T follicular helper cell (primary cell): ENCODE measurements around the gene SLX9.

Source experiments
- DNase-seq: peaks from one replicate; pipeline ENCODE4 v3.0.0-alpha.2; 2020; ENCODE audit warnings: low read depth

Gene SLX9

DNA sequence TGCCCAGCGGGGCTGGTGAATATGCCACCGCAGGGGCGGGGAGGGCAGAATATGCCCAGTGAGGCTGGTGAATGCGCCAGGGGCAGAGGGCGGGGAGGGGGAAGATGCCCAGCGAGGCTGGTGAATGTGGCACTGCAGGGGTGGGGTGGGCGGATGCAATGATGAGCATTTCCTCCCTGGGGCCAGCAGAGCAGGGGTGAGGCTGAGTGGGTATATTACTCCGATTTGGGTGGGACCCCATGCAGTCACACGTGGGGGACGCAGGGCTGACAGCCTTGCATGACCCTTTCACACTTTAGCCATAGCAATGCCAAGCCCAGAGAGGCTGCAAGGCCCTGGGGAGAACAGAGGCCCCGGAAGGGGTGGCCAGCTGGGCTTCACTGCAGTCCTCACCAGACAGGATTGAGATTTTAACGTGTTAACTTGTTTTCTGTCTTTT, 9.3 kb upstream of the SLX9 start:
- peak; percentile 50 for DNase-seq

DNA sequence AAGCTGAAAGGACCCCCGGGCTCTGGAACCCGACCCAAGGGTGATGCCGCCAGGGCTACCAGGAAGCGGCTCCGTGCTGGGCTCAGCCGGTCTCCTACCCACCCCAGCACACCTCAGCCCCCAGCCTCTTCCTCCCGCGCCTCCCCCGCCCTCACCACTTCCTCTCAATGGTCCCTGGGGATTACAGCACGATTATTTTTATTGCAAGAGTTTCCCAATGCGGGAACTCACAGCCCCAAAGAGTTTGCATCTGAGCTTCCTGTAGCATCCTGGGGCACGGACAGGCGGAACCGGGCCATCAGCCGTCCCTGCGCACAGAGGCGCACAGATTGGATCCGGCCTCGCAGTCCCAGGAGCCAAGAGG, 8.7 kb upstream of the SLX9 start:
- DNase-seq: no peak

DNA sequence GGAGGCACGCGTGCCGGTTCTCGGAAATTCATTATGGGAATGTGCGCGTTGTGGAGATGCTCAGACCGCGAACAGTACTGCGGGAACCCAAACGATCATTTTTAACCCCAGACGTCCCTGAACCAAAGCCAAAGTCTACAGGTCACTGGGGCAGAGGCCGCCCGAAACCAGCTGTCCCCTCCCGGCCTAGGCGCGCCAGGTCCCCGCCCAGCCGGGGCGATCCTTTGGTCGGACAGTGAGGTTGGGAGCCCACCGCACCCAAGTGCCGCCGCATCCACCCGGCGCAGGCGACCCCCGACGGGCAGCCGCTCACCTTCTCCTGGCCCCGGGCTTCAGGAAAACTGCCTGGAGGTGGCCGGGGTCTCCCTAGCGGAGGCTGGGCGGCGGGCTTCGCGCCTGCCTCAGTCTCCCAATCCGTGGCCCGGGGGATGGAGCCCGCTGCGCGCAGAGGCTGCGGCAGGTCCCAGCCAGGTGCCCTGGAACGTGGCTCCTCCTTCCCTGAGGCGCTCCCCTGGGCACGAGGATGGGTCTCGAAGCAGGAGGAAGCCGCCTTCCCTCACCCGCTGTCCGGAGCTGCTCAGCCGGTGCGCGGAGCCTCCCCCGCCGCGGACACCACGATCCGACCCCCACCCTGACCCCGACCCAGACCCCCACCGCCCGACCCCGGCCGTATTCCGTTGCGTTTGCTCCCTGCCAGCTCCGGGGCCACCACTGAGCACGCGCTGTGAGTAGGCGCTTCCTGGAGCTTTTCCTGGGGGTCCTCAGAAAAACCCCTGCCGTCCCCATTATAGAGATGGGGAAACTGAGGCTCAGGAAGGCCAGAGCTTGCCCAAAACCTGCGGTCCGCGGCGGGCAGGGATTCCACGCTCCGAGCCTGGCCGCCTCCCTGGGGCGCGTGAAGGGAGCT, 8.1 kb upstream of the SLX9 start:
- no peak for DNase-seq

DNA sequence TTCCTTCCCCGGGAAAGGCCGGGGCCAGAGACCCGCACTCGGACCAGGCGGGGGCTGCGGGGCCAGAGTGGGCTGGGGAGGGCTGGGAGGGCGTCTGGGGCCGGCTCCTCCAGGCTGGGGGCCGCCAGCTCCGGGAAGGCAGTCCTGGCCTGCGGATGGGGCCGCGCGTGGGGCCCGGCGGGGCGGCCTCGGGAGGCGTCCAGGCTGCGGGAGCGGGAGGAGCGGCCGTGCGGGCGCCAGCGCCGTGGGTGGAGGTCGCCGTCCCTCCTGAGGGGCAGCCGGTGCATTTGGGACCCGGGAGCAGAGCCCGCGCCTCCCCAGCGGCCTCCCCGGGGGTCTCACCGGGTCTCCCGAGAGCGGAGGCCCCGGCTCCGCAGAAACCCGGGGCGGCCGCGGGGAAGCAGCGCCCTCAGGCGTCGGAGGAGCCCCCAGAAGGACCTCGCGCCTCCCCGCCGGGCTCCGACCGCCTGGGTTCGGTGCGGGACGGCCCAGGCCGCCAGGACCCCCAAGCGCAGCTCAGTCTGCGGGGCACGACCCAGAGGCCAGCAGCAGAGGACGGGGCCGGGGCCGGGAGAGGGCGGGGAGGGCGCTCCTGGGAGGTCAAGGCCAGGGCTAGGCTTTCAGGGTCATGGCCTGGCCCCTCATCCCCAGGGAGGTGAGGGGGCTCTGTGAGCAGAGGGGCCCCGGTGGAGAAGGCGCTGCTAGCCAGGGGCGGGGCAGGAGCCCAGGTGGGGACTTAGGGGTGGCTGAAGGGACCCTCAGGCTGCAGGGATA, 7.2 kb upstream of the SLX9 start:
- DNase-seq: peak; percentile 60

DNA sequence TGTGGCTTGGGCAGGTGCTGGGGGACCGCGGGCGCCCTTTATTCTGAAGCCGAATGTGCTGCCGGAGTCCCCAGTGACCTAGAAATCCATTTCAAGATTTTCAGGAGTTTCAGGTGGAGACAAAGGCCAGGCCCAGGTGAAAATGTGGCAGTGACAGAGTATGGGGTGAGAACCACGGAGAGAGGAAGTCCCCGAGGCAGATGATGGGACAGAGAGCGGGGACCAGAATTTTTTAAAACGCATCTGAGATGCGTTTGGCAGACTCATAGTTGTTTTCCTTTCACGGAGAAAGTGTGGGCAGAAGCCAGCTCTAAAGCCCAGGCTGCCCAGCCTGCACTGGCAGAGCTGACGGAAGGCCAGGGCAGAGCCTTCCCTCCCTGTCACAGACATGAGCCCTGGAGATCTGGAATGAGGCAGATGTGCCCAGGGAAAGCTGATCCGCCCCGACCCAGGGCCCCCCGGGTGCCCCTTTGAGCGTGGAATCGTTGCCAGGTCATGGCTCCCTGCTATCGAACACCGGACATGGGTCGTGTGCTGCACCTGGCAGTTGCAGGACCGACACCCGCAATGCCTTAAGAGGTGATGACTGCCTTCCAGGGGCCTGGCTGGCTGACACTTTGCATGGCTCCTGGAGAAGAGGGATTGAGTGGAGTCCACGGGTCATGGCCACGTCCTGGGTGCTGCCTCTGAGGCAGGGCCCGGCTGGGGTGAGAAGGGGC, 6.5 kb upstream of the SLX9 start:
- no peak for DNase-seq

DNA sequence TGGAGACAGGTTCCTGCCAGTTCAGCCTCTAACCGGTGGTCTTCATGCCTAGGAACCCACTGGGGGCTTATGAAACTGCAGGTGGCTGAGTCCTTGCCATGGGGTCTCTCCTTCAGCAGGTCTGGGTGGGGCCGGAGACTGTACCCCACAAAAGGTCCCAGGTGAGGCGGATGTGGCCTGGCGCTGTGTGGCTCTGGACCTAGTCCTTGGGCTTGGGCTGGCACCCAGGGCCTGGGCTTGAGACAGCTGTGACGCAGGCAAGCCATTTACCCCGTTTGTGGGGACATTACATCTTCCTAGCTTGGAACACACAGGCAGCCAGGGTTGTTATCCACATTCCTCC, 5.9 kb upstream of the SLX9 start:
- no peak for DNase-seq

DNA sequence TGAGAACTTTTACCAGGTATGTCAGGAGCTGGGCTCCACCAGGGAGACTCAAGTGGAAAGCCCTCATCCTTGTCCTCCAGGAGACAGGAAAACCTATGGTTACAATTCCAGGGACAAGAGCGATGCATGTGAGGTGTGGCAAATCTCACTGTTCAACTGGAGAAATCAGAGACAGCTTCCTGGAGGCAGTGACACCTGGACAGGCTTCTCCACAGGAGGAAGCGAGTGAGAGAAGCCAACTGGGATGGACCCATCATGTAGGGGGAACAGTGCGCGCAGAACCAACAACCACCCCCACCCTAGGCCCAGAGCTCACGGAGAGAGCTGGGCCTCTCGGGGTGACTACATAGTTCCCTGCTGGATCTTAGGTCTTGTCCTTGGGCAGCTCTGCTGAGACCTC, 5.6 kb upstream of the SLX9 start:
- no peak for DNase-seq

DNA sequence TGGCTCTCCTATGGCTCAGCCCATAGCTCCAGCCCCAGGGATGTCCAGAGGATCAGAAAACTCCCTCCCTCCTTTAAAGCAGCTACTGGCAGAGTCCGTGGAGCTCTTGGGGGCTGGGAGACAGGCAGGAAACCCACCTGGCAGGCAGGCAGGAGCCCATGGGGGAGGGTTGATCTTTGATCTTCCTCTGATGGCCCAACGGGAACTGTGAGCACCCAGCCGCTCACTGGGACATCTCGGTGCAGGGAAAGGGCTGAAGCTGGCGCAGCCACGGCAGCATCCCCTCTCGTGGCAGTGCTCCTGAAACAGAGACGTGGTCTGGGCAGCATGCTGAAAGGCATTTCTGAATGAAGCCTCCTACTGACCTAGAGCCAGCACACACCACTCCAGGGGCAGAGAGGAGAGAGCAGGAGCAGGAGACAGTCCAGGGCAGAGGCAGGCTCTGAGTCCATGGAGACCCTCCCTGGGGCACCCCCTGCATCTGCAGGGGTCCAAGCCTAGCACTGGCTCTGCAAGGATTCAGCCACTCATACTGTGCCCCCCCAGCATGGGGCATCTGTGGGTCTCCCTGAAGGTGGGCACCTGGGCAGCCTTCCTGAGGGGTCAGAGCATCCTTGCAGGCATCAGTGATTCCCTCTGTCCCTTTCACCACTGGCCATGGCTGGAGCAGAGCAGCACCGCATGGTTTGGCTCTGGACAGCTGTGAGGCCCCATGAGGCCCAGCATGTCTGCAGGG, 4.9 kb upstream of the SLX9 start:
- DNase-seq: no peak

DNA sequence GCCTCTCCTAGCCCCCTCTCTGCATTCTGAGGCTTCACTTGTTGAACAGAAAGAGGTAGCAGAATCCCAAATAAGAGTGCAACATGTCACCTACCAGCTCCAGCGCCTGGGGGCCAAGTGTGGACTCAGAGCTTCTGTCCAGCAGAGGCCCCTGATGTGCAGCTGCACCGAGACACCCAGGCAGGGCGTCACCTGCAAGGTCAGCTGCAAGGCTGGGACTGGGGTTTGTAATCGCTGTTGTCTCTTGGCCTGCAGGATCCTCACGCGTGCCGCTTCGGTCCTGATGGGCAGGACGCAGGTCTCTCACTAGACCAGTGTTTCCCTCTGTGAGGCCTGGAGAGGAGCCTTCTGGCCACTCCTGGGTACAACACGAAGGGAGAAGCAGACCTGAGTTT, 4.3 kb upstream of the SLX9 start:
- no peak for DNase-seq

DNA sequence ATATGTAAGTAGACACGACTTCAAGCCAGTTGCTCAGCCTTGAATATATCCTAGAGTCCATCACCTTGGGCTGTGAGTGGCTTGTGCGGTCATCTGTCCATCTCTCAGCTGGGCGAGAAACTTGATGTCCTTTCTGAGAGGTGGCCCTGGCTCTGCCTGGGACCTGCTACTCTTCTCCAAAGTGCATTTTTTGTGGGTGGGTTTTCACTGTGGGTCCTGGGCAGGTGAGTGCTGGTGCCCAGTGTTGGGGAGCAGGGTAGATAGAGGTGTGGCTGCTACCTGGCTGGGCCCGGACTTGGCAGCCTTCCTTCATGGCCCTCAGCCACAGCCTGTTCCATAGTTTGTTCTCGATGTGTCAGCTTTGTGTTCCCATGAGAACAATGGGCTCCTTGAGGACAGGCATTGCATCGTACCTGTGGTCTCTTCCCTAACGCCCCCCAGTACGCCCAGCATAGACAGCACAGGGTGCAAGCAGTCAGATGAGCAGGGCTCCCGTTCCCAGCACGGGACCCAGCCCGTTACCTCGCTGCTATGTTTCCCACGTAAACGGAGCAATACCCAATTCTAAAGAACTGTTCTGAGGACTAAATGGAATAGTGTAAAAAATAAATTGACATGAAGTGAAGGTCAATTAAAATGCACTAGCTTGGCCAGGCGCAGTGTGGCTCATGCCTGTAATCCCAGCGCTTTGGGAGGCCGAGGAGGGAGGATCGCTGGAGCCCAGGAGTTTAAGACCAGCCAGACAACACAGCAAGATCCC, 877 bp upstream of the SLX9 start:
- no peak for DNase-seq

DNA sequence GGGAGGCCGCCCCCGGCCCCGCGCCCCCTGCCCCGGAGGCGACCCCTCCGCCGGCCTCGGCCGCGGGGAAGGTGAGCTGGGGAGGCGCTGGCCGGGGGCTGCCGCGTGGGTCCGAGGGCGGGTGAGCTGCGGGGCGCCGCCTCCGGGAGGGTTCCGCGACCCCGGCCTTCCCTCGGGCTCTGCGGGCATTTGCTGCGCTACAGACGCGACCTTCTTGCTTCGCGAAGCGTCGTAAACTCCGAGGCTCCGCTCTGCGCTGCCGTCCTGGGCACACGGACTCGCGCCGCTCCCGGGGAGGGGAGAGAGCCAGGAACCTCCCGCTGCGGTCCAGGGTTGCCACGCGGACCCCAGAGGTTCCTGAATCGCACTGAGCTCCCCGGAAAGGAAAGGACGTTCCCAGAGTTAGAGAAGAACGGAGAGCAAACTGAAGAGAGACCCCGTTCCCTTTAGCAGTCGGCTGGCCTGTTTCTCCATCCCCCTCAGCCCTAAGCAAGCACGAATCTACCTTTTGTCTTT, 345 bp downstream of the SLX9 start:
- no peak for DNase-seq

DNA sequence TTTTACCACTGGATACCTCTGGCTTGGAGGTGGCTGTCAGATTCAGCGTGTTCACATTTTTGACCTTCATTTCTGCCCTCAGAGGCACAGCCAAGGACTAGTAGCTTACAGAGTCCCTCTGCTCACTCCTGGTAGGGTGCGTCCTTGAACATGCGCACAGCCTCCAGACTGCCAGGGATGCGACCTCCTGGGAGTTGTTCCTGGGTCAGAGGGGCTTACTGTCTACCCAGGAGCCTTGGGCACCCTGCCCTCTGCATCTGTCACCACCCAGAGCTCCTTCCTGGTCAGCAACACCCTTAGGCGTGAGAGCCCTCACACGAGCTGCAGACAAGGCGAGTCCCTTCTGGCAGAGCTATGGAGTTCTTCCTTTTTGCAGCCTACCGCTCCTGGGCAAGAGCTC, 1.7 kb downstream of the SLX9 start:
- DNase-seq: no peak

DNA sequence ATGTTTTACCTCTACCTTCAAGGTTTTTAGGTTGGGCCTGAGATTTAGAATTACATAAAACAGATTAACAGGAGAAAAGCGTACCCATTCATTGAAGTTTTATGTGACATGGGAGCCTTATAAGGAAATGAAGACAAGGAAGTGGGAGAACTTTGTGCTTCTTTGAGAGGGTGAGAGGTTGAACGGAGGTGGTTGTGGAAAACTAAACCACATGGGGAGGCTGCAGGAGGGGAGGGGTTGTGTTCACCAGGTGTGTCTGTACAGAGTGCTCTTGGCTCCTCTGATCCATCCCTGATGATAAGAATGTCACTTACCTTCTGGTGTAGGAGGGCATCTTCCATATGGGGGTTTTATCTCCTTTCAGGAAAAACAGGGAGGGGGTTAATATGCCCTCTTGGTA, 2.7 kb downstream of the SLX9 start:
- no peak for DNase-seq

DNA sequence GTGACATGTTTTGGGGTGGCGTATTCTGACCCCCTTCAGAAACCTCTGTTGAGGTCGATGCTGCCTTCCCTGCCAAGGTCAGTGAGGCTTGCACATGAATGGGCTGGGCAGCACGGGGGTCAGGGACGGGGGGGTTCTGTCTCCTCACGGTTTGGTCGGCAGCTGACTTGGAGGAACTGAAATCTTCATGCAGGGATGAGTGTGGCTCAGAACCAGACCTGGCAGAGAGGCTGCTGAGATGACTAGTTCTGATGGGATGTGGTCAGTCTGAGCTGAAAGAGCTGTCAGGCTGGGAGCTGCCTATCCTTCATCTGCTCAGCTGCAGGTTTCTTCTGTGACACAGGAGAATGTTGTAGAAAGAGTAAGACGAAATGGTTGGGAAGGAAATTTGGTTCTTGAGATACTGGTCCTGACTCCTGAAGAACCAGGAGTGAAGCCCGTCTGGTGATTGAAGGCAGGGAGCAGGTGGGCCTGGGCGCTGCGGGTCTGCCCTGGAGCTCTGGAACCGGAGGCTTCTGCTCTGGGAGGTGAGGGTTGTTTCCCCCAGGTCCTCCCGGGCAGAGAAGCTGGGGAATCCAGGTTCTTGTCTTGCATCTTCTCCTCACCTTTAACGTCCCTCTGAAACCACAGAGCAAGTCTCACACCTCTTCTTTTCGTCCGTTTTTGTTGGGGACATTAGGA, 3.3 kb downstream of the SLX9 start:
- DNase-seq: no peak

DNA sequence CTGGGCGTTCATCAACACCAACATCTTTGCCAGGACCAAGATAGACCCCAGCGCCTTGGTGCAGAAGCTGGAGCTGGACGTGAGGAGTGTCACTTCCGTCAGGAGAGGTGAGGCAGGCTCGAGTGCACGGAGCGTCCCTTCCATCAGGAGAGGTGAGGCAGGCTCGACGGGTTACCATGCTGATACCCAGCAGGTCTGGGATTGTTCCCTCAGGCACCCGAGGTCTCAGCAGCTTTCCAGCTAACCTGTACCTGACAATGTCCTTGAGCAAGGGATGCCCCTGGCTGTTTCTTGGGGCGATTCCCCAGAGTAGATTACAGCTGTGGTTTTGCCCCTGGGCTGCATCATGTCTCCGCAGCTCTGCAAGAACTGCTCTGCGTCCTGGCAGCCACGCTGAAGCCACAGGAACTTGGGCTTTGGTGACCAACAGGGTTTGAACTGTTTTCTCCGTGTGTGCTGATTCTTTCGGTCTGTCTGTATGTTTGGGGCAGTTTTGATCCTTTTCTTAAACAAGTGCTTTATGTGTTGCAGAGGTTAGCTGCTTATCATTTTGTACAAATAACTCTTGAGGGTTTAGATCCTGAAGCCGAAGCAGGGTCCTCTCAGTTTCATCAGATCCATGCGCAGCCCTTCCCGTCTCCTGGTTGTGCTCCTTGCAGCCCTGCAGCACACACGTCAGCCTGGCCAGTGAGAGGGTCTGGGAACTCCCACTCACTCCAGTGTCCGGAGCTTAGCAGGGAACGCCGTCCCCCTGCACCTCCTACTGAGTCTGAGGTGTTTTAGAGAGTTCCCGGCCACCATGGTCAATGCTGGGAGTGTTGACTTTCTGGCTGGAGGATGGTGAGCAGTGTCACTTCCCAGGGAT, 4.1 kb downstream of the SLX9 start:
- no peak for DNase-seq

DNA sequence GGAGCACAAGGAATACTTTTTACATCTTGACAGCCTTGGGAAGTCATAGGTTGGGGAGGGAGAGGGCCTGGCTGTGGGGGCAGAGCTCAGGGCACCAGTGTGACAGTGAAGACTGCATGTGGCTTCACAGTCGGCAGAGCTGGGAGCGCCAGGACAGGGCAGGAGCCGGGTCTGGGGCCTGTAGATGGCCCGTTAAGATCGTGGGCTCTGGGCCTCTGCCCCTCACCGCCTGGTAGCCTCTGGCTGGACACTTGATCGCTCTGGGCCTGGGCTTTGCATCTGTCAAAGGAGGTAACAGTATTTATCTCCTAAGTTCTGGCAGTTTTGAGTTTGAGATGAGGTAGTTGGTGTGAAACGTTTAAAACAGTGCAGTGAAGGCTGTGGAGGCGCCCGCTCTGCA, 4.8 kb downstream of the SLX9 start:
- no peak for DNase-seq

DNA sequence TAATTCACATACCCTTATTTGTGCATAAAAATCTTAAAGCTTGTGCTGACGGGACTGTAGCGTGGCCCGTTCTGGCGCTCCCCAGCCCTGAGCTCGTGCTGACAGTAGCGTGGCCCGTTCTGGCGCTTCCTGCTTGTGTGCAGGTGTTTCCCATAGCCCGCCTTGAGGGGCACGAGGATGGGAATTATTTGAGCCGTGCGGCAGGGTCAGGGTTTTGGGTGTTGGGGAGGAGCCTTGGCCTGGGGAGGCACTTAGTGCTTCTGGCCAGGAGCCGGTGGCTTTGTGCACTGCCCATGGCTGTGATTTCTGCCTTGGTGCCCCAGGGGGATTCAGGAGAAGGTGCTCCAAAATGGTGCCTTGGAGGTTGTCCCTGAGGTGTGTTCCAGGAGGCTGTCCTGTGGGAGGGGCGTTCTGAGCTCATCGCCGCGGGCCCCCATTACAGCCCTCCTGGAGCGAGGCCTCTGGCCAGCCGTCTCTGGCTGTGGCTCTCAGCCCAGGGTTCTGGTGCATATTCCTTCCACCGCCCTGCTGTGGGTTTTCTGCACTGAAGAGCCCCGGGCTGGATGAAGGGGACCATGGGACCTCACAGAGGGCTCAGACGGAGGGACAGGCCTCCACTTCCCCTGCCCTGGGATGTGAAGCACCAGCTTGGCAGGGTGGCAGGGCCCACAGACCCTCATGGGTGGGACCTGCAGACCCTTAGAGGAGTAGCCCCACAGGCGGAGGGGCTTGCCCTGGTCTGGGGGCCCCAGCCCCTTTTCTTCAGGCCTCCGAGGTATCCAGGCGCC, 6.6 kb downstream of the SLX9 start:
- DNase-seq: no peak

DNA sequence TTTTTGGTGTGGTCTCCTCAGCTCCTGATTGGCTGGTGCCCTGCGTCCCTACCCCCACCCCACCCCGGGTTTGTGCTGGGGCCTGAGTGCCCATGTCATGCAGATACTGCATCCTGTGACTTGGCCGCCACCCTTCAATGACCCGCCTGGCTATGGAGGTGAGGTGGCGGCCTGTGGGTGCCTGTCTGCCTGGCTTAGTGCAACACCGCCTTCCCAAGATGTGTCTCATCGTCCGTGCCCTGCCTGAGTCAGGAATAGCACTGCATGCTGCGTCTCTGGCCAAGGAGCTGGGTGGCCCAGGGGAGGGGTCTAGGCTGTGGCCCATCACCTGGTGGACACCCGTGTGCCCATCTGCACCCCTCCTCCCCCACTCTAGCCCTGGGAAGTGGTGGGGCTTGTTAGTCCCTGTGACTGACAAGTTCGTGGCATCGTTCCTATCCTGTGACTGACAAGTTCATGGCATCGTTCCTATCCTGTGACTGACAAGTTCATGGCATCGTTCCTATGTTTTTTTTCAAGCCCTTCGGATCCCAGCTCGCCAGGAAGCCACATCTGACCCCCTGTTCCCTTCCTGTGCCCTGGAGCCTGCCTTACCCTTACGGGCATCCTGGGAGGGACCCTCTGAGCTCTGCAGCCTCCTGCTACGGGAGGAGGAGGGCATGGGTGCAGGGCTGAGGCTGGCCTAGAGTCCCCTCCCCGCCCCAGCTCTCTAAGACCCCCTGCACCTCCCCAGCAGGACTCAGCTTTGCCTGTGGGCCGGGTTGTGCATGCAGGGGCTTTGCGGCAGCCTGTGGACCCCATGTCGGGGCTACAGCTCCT, 7.5 kb downstream of the SLX9 start:
- DNase-seq: no peak
